Measurements from ENCODE around the gene EIF1AX.

The EIF1AX gene

DNA sequence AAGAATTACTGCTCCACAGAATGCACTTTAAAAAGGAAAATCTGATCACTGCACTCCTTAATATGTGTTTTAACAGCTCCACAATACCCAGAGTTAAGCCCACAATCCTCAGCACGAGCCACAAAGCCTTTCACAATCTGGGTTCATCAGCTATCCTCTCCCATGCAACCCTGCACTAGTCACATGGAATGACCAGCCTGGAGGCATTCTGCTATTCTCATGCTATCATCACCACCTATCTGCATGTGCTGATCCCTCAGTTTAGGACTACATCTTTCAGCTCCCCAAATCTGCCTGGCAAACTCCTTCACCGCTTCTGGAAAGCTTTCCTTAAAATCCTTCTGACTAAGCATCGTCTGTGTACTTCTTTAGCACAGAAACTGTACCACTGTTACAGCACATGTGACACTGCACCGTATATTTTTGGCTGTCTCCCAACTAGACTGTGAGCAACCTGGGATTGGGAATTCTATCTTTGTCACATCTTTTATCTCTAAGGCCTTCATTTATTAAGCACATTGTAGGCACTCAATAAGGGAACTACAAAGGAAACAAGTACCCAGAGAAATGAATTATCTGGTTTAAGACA lies 18.3 kb upstream of the EIF1AX start:
- no peak for TF ChIP-seq CTCF (IDR thresholded peaks at IDR 0.05)

- TF ChIP-seq CTCF (IDR thresholded peaks at IDR 0.05): no peak
Observed at GRCh38 chrX:20151689-20152088, 10.1 kb upstream of the EIF1AX start.

- no peak for TF ChIP-seq CTCF (IDR thresholded peaks at IDR 0.05)
Observed at GRCh38 chrX:20149326-20149725, 7.7 kb upstream of the EIF1AX start.

DNA sequence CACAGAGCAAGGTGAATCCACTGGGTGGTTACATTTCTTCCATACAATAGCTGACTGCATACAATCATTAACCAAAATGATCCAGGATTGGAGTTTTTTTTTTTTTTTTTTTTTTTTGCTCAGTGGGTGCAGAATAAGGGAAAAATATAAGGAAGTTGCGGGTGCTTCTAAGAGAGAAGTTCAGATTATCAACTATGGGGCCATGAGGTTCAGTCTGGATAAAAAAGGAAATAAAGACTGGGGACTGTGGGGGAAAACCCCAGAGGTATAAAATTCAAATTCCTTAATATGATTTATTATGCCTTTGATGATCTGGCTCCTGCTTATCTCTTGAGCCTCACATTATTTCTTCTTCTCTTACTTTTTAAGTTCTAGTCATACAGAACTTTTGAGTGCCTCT lies 5.9 kb upstream of the EIF1AX start:
- no peak for TF ChIP-seq CTCF (IDR thresholded peaks at IDR 0.05)

- TF ChIP-seq CTCF (IDR thresholded peaks at IDR 0.05): no peak
Observed at GRCh38 chrX:20144491-20144890, 2.9 kb upstream of the EIF1AX start.

- no peak for TF ChIP-seq CTCF (IDR thresholded peaks at IDR 0.05)
Observed at GRCh38 chrX:20143561-20143960, 1.9 kb upstream of the EIF1AX start.

GRCh38 chrX:20143111-20143510 lies 1.5 kb upstream of the EIF1AX start:
- no peak for TF ChIP-seq CTCF (IDR thresholded peaks at IDR 0.05)

DNA sequence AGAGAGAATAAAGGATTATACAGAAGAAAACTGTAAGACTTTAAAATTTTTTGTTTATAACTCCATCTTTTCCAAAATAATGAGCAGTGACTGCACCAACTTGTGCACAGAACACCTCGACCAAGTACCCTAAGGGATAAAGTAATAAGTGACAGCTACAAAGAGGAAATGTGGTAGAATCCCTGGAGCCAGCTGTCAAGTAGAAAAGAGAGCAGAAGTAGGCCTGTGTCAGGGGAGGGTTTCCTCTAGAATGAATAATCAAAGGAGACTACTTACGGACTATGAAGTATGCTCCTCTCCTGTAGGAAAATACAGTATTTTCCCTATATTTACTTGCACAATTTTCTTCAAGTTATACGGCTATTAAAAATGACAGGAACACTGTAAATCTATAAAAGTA lies 1.2 kb downstream of the EIF1AX start:
- no peak for TF ChIP-seq CTCF (IDR thresholded peaks at IDR 0.05)

Measured in LNCAP (cell line).